ENCODE data around the gene CXXC5.

Gene CXXC5

GRCh38 chr5:139682016-139682975 is 34.1 kb downstream of the CXXC5 start:
- DNase-seq = no peak

GRCh38 chr5:139683295-139684271 is 35.4 kb downstream of the CXXC5 start:
- DNase-seq = no peak

- DNase-seq = no peak
Measured at GRCh38 chr5:139684350-139684880, 36.3 kb downstream of the CXXC5 start.

GRCh38 chr5:139684881-139685749 is 37.0 kb downstream of the CXXC5 start:
- DNase-seq = no peak

GRCh38 chr5:139685886-139686285 is 37.7 kb downstream of the CXXC5 start:
- no peak for DNase-seq

- DNase-seq = no peak
Measured at GRCh38 chr5:139686356-139686705, 38.2 kb downstream of the CXXC5 start.

GRCh38 chr5:139686706-139687441 is 38.7 kb downstream of the CXXC5 start:
- DNase-seq = no peak

- DNase-seq = no peak
Measured at GRCh38 chr5:139687656-139688055, 39.5 kb downstream of the CXXC5 start.

GRCh38 chr5:139688088-139688702 is 40.0 kb downstream of the CXXC5 start:
- DNase-seq = no peak

GRCh38 chr5:139688751-139689372 is 40.7 kb downstream of the CXXC5 start:
- no peak for DNase-seq

- no peak for DNase-seq
Measured at GRCh38 chr5:139689631-139690063, 41.5 kb downstream of the CXXC5 start.

- no peak for DNase-seq
Measured at GRCh38 chr5:139690064-139690802, 42.1 kb downstream of the CXXC5 start.

- no peak for DNase-seq
Measured at GRCh38 chr5:139690803-139691629, 42.9 kb downstream of the CXXC5 start.

- no peak for DNase-seq
Measured at GRCh38 chr5:139692148-139692547, 44.0 kb downstream of the CXXC5 start.

- no peak for DNase-seq
Measured at GRCh38 chr5:139692679-139693308, 44.6 kb downstream of the CXXC5 start.

- no peak for DNase-seq
Measured at GRCh38 chr5:139693676-139694364, 45.7 kb downstream of the CXXC5 start.

- DNase-seq = no peak
Measured at GRCh38 chr5:139694556-139695177, 46.5 kb downstream of the CXXC5 start.
